Activated CD4-positive, alpha-beta T cell treated with anti-CD3 and anti-CD28 coated beads, Interleukin-2, amount 50 U/mL, for 48 hours (primary cell): ENCODE data around the gene DNM1.
"Not testable (repeated sequence)": the region's sequence is repeated elsewhere in the genome, so short reads cannot be mapped to it uniquely, and the experiment has no call there.

Experiments used
- DNase-seq, 2 experiments: peaks; one replicate each; pipeline ENCODE4 v3.0.0-alpha.2; 2020

DNM1 gene

GRCh38 chr9:128178806-128179431 is 24.3 kb upstream of the DNM1 start:
- no peak for DNase-seq

- no peak for DNase-seq
Observed at GRCh38 chr9:128180001-128180400, 23.2 kb upstream of the DNM1 start.

- DNase-seq: no peak
Observed at GRCh38 chr9:128180447-128180846, 22.7 kb upstream of the DNM1 start.

- DNase-seq: not testable (repeated sequence)
Observed at GRCh38 chr9:128181480-128181879, 21.7 kb upstream of the DNM1 start.

GRCh38 chr9:128182893-128183588 is 20.1 kb upstream of the DNM1 start:
- DNase-seq: no peak

- DNase-seq: no peak
Observed at GRCh38 chr9:128185979-128186965, 16.9 kb upstream of the DNM1 start.

GRCh38 chr9:128187361-128187760 is 15.8 kb upstream of the DNM1 start:
- no peak for DNase-seq

- no peak for DNase-seq
Observed at GRCh38 chr9:128188209-128188608, 15.0 kb upstream of the DNM1 start.

GRCh38 chr9:128190013-128190412 is 13.2 kb upstream of the DNM1 start:
- DNase-seq: no peak

GRCh38 chr9:128190516-128191405 is 12.4 kb upstream of the DNM1 start:
- no peak for DNase-seq

GRCh38 chr9:128191406-128192046 is 11.7 kb upstream of the DNM1 start, which contains the start of gene CIZ1:
Gene CIZ1, minus strand, starts transcription at chr9:128191572. Its CDS starts 715 bp downstream, at chr9:128190857.
- peak; percentile 76 to 77 for DNase-seq

- no peak for DNase-seq
Observed at GRCh38 chr9:128192601-128193371, 10.4 kb upstream of the DNM1 start.

- DNase-seq: no peak
Observed at GRCh38 chr9:128193469-128194096, 9.6 kb upstream of the DNM1 start.

GRCh38 chr9:128201441-128202369 is 1.5 kb upstream of the DNM1 start:
- no peak for DNase-seq

- DNase-seq: no peak
Observed at GRCh38 chr9:128202648-128203023, 543 bp upstream of the DNM1 start.

- peak in 1 of 2 experiments; percentile 25 for DNase-seq
Observed at GRCh38 chr9:128203707-128204551, 750 bp downstream of the DNM1 start.

- DNase-seq: no peak
Observed at GRCh38 chr9:128204858-128205257, 1.7 kb downstream of the DNM1 start.

- DNase-seq: no peak
Observed at GRCh38 chr9:128205296-128205944, 2.2 kb downstream of the DNM1 start.
